Mesothelial cell of epicardium (in vitro differentiated cells): ENCODE measurements around the gene SETBP1. TPM values are rescaled to one million over a fixed set of nuclear protein-coding genes. Genes with fewer than 3 reads are reported as not detected.

Experiments used
- DNase-seq, 2 experiments: peaks; one replicate each; pipeline ENCODE4 v3.0.0; 2021; ENCODE audit warnings: low spot score in 2 of 2; ENCODE audit not compliant: unreplicated experiment in 2 of 2
- H3K27ac Mint-ChIP-seq: 2 replicates; pipeline ENCODE4 v1.8.0; 2021; ENCODE audit warnings: mixed read lengths
- H3K27me3 Mint-ChIP-seq: 2 replicates; pipeline ENCODE4 v1.8.0; 2021; ENCODE audit warnings: low read depth, mixed read lengths
- H3K36me3 Mint-ChIP-seq: 2 replicates; pipeline ENCODE4 v1.8.0; 2021; ENCODE audit warnings: mixed read lengths
- H3K4me1 Mint-ChIP-seq: 2 replicates; pipeline ENCODE4 v1.8.0; 2021; ENCODE audit warnings: mixed read lengths
- H3K4me3 Mint-ChIP-seq: 2 replicates; pipeline ENCODE4 v1.8.0; 2021; ENCODE audit warnings: mild to moderate bottlenecking, moderate library complexity, mixed read lengths
- H3K9me3 Mint-ChIP-seq: 2 replicates; pipeline ENCODE4 v1.8.0; 2021; ENCODE audit warnings: mixed read lengths
- CTCF ChIP-seq: fragments of 200-600 bp; sonication (generic); IDR thresholded peaks from one replicate; pipeline ENCODE4 v1.5.0; 2021; ENCODE audit warnings: antibody characterized with exemption; ENCODE audit not compliant: unreplicated experiment
- total RNA-seq: library from RNA; stranded (reverse); gene quantifications from 3 replicates; pipeline ENCODE4 v1.2.1, GENCODE V29; 2021

SETBP1 gene
- total RNA-seq, 1 donor from 2014 or later: 47.7 TPM

- DNase-seq: no peak
- TF ChIP-seq CTCF: no peak
- no peaks in the 10 kb centered on the region for H3K9me3 Mint-ChIP-seq
- H3K36me3 Mint-ChIP-seq: peaks cover 25% of the 10 kb centered on the region
- H3K4me1 Mint-ChIP-seq: peaks cover 2% of the 10 kb centered on the region
- H3K27me3 Mint-ChIP-seq: no peaks in the 10 kb centered on the region
- H3K4me3 Mint-ChIP-seq: no peak overlapping the region
- no peak overlapping the region for H3K27ac Mint-ChIP-seq
These were observed 276.3 kb downstream of the SETBP1 start for GRCh38 chr18:44957025-44957424.

- Mint-ChIP-seq H3K27ac (no peak overlapping the region), H3K27me3 (no peaks in the 10 kb centered on the region), H3K9me3 (no peaks in the 10 kb centered on the region), H3K36me3 (peaks cover 25% of the 10 kb centered on the region), H3K4me3 (no peak overlapping the region), H3K4me1 (peaks cover 2% of the 10 kb centered on the region)
- no peak for DNase-seq
- TF ChIP-seq CTCF: no peak
These were observed 276.8 kb downstream of the SETBP1 start for GRCh38 chr18:44957461-44957860.

- Mint-ChIP-seq H3K4me1 (peaks cover 2% of the 10 kb centered on the region), H3K9me3 (no peaks in the 10 kb centered on the region), H3K27ac (no peak overlapping the region), H3K27me3 (no peaks in the 10 kb centered on the region), H3K4me3 (no peak overlapping the region), H3K36me3 (peaks cover 22% of the 10 kb centered on the region)
- TF ChIP-seq CTCF: no peak
- DNase-seq: no peak
These were observed 277.4 kb downstream of the SETBP1 start for GRCh38 chr18:44958040-44958439.

- Mint-ChIP-seq H3K27me3 (no peaks in the 10 kb centered on the region), H3K9me3 (no peaks in the 10 kb centered on the region), H3K4me3 (no peak overlapping the region), H3K36me3 (peaks cover 18% of the 10 kb centered on the region), H3K4me1 (peaks cover 2% of the 10 kb centered on the region), H3K27ac (no peak overlapping the region)
- TF ChIP-seq CTCF: no peak
- no peak for DNase-seq
These were observed 277.8 kb downstream of the SETBP1 start for GRCh38 chr18:44958455-44958854.

GRCh38 chr18:44959013-44959412 is 278.3 kb downstream of the SETBP1 start:
- Mint-ChIP-seq H3K9me3 (no peaks in the 10 kb centered on the region), H3K4me1 (peaks cover 2% of the 10 kb centered on the region), H3K36me3 (peaks cover 16% of the 10 kb centered on the region), H3K27me3 (no peaks in the 10 kb centered on the region), H3K27ac (no peak overlapping the region), H3K4me3 (no peak overlapping the region)
- DNase-seq: no peak
- no peak for TF ChIP-seq CTCF

- no peak for DNase-seq
- H3K27ac Mint-ChIP-seq: no peak overlapping the region
- H3K36me3 Mint-ChIP-seq: peaks cover 14% of the 10 kb centered on the region
- no peak for TF ChIP-seq CTCF
- H3K4me3 Mint-ChIP-seq: no peak overlapping the region
- peaks cover 10% of the 10 kb centered on the region for H3K4me1 Mint-ChIP-seq
- no peaks in the 10 kb centered on the region for H3K9me3 Mint-ChIP-seq
- H3K27me3 Mint-ChIP-seq: no peaks in the 10 kb centered on the region
These were observed 279.9 kb downstream of the SETBP1 start for GRCh38 chr18:44960580-44960979.
